C4-2B (cell line): ENCODE data around the gene PRUNE2.
"Not testable (repeated sequence)": the region's sequence is repeated elsewhere in the genome, so short reads cannot be mapped to it uniquely, and the experiment has no call there.

Experiments
- H3K27ac ChIP-seq: fragments of 450-650 bp; 2 replicates; pipeline ENCODE4 v1.5.1; 2017
- ZFX ChIP-seq: fragments of 450-650 bp; IDR thresholded peaks from 2 replicates; pipeline ENCODE4 v1.6.1; 2017
- TF ChIP-seq, protein P1 (sequence below): fragments of 450-650 bp; conservative IDR thresholded peaks from 2 replicates; pipeline ENCODE4 v1.5.1; 2017; ENCODE audit warnings: mild to moderate bottlenecking

Gene PRUNE2

GRCh38 chr9:76756941-76757673 lies 148.8 kb downstream of the PRUNE2 start:
- TF ChIP-seq, protein P1, sequence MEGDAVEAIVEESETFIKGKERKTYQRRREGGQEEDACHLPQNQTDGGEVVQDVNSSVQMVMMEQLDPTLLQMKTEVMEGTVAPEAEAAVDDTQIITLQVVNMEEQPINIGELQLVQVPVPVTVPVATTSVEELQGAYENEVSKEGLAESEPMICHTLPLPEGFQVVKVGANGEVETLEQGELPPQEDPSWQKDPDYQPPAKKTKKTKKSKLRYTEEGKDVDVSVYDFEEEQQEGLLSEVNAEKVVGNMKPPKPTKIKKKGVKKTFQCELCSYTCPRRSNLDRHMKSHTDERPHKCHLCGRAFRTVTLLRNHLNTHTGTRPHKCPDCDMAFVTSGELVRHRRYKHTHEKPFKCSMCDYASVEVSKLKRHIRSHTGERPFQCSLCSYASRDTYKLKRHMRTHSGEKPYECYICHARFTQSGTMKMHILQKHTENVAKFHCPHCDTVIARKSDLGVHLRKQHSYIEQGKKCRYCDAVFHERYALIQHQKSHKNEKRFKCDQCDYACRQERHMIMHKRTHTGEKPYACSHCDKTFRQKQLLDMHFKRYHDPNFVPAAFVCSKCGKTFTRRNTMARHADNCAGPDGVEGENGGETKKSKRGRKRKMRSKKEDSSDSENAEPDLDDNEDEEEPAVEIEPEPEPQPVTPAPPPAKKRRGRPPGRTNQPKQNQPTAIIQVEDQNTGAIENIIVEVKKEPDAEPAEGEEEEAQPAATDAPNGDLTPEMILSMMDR = no peak
- no peak for TF ChIP-seq ZFX
- H3K27ac ChIP-seq = no peak overlapping the region

DNA sequence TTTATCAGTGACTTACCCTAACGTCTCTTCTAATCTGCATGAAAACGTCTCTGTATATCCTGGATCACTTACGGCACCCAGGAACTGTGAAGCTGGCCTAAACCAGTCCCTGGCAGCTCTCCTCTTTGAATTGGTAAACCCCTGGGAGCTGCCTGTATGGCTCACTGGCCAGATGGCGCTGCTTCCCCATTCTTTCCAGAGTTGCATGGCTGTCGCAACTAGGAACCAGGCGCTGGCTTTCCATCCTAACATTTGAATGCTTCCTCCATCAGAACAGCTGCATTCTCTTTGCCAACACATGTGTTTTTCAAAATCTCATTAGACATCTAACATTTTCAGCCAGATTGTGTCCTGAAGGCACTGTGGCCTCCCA lies 149.7 kb downstream of the PRUNE2 start:
- no peak for TF ChIP-seq ZFX
- TF ChIP-seq, protein P1 = peak; percentile 21; the same call in 1 of the 2 replicates
- H3K27ac ChIP-seq = no peak overlapping the region

- TF ChIP-seq ZFX = no peak
- TF ChIP-seq, protein P1 = no peak
- no peak overlapping the region for H3K27ac ChIP-seq
These were observed 154.9 kb downstream of the PRUNE2 start for GRCh38 chr9:76751001-76751400.

- H3K27ac ChIP-seq = no peak overlapping the region
- TF ChIP-seq ZFX = no peak
- TF ChIP-seq, protein P1 = no peak
These were observed 161.6 kb downstream of the PRUNE2 start for GRCh38 chr9:76744336-76744735.

GRCh38 chr9:76743931-76744330 lies 162.0 kb downstream of the PRUNE2 start:
- H3K27ac ChIP-seq = no peak overlapping the region
- no peak for TF ChIP-seq ZFX
- TF ChIP-seq, protein P1 = no peak

DNA sequence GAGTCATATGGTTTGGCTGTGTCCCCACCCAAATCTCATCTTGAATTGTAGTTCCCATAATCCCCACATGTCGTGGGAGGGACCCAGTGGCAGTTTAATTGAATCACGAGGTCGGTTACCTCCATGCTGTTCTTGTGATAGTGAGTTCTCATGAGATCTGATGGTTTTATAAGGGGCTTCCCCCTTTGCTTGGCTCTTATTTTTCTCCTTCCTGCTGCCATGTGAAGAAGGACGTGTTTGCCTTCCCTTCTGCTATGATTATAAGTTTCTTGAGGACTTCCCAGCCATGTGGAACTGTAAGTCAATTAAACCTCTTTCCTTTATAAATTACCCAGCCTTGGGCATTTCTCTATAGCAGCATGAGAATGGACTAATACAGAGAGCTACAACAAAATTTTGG lies 163.0 kb downstream of the PRUNE2 start:
- not testable (repeated sequence) for H3K27ac ChIP-seq

GRCh38 chr9:76741524-76741923 lies 164.4 kb downstream of the PRUNE2 start:
- no peak for TF ChIP-seq ZFX
- TF ChIP-seq, protein P1 = no peak
- H3K27ac ChIP-seq = no peak overlapping the region

GRCh38 chr9:76738402-76738801 lies 167.5 kb downstream of the PRUNE2 start:
- no peak overlapping the region for H3K27ac ChIP-seq
- no peak for TF ChIP-seq ZFX
- TF ChIP-seq, protein P1 = no peak
